ENCODE results near the gene BORCS8. TPM values are rescaled to one million over a fixed set of nuclear protein-coding genes. Genes with fewer than 3 reads are reported as not detected.

The BORCS8 gene
- polyA plus RNA-seq, 1 of the 3 experiments (the other 2 are of a cell fraction) = 36.4 TPM

- peaks cover 7% of the 10 kb centered on the region for H3K9me3 ChIP-seq
- H3K9ac ChIP-seq = no peak overlapping the region
- H4K20me1 ChIP-seq (ENCODE audit: insufficient read depth) = no peaks in the 10 kb centered on the region
- POLR2A ChIA-PET = no interaction called here
- H3F3A ChIP-seq (replicated peaks; ENCODE audit: insufficient read depth) = no peaks in the 10 kb centered on the region
- no peaks in the 10 kb centered on the region for H3K4me1 ChIP-seq (ENCODE audit: control insufficient read depth in 1 of 2, insufficient read depth in 2 of 2, low read depth in 1 of 2, low read length in 1 of 2)
- H3K79me2 ChIP-seq (ENCODE audit: insufficient read depth) = no peaks in the 10 kb centered on the region
- no peaks in the 10 kb centered on the region for H3K27me3 ChIP-seq (ENCODE audit: insufficient read depth)
- no peak overlapping the region for H3K27ac ChIP-seq (ENCODE audit: low read depth in 2 of 2, low read length in 1 of 2)
- no peak for DNase-seq
- H3K9me2 ChIP-seq = no peaks in the 10 kb centered on the region
- TF ChIP-seq PBX3 (IDR thresholded peaks at IDR 0.05) (no peak), EP300 (IDR thresholded peaks at IDR 0.05; ENCODE audit: borderline replicate concordance in 1 of 2, low read depth in 1 of 2, low read length in 1 of 2) (no peak), GATA2 (CRISPR knock-in tag; IDR thresholded peaks at IDR 0.05) (no peak), TAF1 (IDR thresholded peaks at IDR 0.05; ENCODE audit: borderline replicate concordance, low read depth, low read length) (no peak), RAD21 (IDR thresholded peaks at IDR 0.05; ENCODE audit: low read length) (no peak), TEAD4 (IDR thresholded peaks at IDR 0.05; ENCODE audit: borderline replicate concordance, insufficient read depth) (no peak), YY1 (IDR thresholded peaks at IDR 0.05; ENCODE audit: low read depth) (no peak), GABPA (IDR thresholded peaks at IDR 0.05; ENCODE audit: low read depth) (no peak), ZBTB33 (IDR thresholded peaks at IDR 0.05; ENCODE audit: borderline replicate concordance, low read depth) (no peak), MXI1 (IDR thresholded peaks at IDR 0.05; ENCODE audit: low read depth, low read length) (no peak), NFIC (IDR thresholded peaks at IDR 0.05; ENCODE audit: borderline replicate concordance) (no peak)
- H3K4me3 ChIP-seq (ENCODE audit: low read depth in 2 of 2, low read length in 1 of 2) = no peak overlapping the region
- CTCF ChIA-PET = interaction anchor here (0.7 kb wide), 2 partner anchors 88 to 108 kb away, joined by 3 to 4 read pairs; no protein-coding TSS in a partner anchor
- H3K36me3 ChIP-seq (replicated peaks in 1 of 2; ENCODE audit: control insufficient read depth in 1 of 2, insufficient read depth in 2 of 2, low read length in 1 of 2) = no peaks in the 10 kb centered on the region
- no peak overlapping the region for H3K4me2 ChIP-seq
- H2AFZ ChIP-seq (ENCODE audit: low read depth) = no peak overlapping the region
- 48% methylated on average over 2 of the region's 2 CpGs for WGBS (ENCODE audit: low lambda C conversion rate)
Measured at GRCh38 chr19:19234220-19234816, 42.4 kb upstream of the BORCS8 start.

GRCh38 chr19:19232261-19232721 is 40.3 kb upstream of the BORCS8 start:
- Histone ChIP-seq H3K9me2 (no peaks in the 10 kb centered on the region), H3K79me2 (ENCODE audit: insufficient read depth) (no peaks in the 10 kb centered on the region), H3K4me2 (no peak overlapping the region), H3F3A (replicated peaks; ENCODE audit: insufficient read depth) (no peaks in the 10 kb centered on the region), H3K27me3 (ENCODE audit: insufficient read depth) (no peaks in the 10 kb centered on the region), H3K9me3 (peaks cover 7% of the 10 kb centered on the region), H3K36me3 (replicated peaks in 1 of 2; ENCODE audit: control insufficient read depth in 1 of 2, insufficient read depth in 2 of 2, low read length in 1 of 2) (no peaks in the 10 kb centered on the region), H4K20me1 (ENCODE audit: insufficient read depth) (no peaks in the 10 kb centered on the region), H2AFZ (ENCODE audit: low read depth) (no peak overlapping the region), H3K4me3 (ENCODE audit: low read depth in 2 of 2, low read length in 1 of 2) (no peak overlapping the region), H3K9ac (no peak overlapping the region), H3K4me1 (ENCODE audit: control insufficient read depth in 1 of 2, insufficient read depth in 2 of 2, low read depth in 1 of 2, low read length in 1 of 2) (no peaks in the 10 kb centered on the region), H3K27ac (ENCODE audit: low read depth in 2 of 2, low read length in 1 of 2) (no peak overlapping the region)
- DNase-seq = no peak
- POLR2A ChIA-PET = no interaction called here
- 58% methylated on average over 5 of the region's 19 CpGs for WGBS (ENCODE audit: low lambda C conversion rate)
- CTCF ChIA-PET = no interaction called here
- no peak for TF ChIP-seq MEF2A (IDR thresholded peaks at IDR 0.05; ENCODE audit: borderline replicate concordance, low read depth)
